ENCODE results near the gene PREP.
"Not testable (repeated sequence)": the region's sequence is repeated elsewhere in the genome, so short reads cannot be mapped to it uniquely, and the experiment has no call there.

The PREP gene

GRCh38 chr6:105402939-105403935, at the start of gene PREP:
Gene PREP, minus strand, starts transcription at chr6:105403082. Its CDS starts 191 bp downstream, at chr6:105402891.
- DNase-seq: peak; percentile 92

GRCh38 chr6:105452376-105452775, 49.5 kb upstream of the PREP start:
- no peak for DNase-seq

GRCh38 chr6:105449756-105450390, 47.0 kb upstream of the PREP start:
- DNase-seq: no peak

- no peak for DNase-seq
These were observed 42.6 kb upstream of the PREP start for GRCh38 chr6:105445481-105445880.

- no peak for DNase-seq
These were observed 41.1 kb upstream of the PREP start for GRCh38 chr6:105443941-105444340.

GRCh38 chr6:105442369-105442768, 39.5 kb upstream of the PREP start:
- no peak for DNase-seq

- no peak for DNase-seq
These were observed 34.4 kb upstream of the PREP start for GRCh38 chr6:105437236-105437635.

- no peak for DNase-seq
These were observed 30.8 kb upstream of the PREP start for GRCh38 chr6:105433723-105434122.

- no peak for DNase-seq
These were observed 29.9 kb upstream of the PREP start for GRCh38 chr6:105432797-105433196.

- DNase-seq: peak; percentile 26
These were observed 28.3 kb upstream of the PREP start for GRCh38 chr6:105431226-105431625.

- no peak for DNase-seq
These were observed 27.8 kb upstream of the PREP start for GRCh38 chr6:105430685-105431084.

- no peak for DNase-seq
These were observed 26.8 kb upstream of the PREP start for GRCh38 chr6:105429676-105430075.

GRCh38 chr6:105428342-105428957, 25.6 kb upstream of the PREP start:
- DNase-seq: peak; percentile 34

- peak; percentile 68 for DNase-seq
These were observed 21.4 kb upstream of the PREP start for GRCh38 chr6:105424175-105424783.

- DNase-seq: not testable (repeated sequence)
These were observed 14.1 kb upstream of the PREP start for GRCh38 chr6:105416971-105417370.

- DNase-seq: no peak
These were observed 6.9 kb upstream of the PREP start for GRCh38 chr6:105409734-105410133.

GRCh38 chr6:105402090-105402938, 568 bp downstream of the PREP start:
- DNase-seq: peak; percentile 86

- DNase-seq: no peak
These were observed 1.4 kb downstream of the PREP start for GRCh38 chr6:105401247-105402089.

- no peak for DNase-seq
These were observed 2.4 kb downstream of the PREP start for GRCh38 chr6:105400501-105400900.

- DNase-seq: no peak
These were observed 4.0 kb downstream of the PREP start for GRCh38 chr6:105398859-105399258.

- DNase-seq: peak; percentile 34
These were observed 4.9 kb downstream of the PREP start for GRCh38 chr6:105397987-105398386.

Measured in retina (tissue), 1 donor.